HUDEP-2 (cell line): ENCODE data around the gene RPRD2.
A peak's percentile ranks its signal among the peaks of the same experiment; 100 is the strongest.
"Not testable (repeated sequence)": the region's sequence is repeated elsewhere in the genome, so short reads cannot be mapped to it uniquely, and the experiment has no call there.

ENCODE experiments used
- DNase-seq, 76 experiments: peaks; one replicate each; lab custom pipeline; 2025; ENCODE audit not compliant: unreplicated experiment in 76 of 76; lab: John Stamatoyannopoulos, UW

RPRD2 gene

DNA sequence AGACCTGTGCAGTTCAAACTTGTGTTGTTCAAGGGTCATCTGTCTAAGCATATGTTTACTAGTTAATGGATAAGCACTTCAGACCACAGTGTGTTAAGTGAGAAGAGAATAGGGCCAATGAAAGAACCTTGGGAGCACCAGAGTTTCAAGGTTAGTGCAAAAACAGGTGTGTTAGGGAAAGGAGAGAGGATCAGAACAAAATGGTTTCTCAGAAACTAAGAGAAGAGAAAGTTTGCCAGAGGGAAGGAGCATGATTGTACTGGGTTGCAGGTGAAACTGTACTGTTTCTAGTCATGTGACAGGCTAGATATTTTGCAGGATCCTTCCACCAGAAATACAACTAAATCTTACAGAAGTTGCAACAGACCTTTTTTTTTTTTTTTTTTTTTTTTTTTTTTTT, 23.3 kb downstream of the RPRD2 start:
- DNase-seq = no peak

DNA sequence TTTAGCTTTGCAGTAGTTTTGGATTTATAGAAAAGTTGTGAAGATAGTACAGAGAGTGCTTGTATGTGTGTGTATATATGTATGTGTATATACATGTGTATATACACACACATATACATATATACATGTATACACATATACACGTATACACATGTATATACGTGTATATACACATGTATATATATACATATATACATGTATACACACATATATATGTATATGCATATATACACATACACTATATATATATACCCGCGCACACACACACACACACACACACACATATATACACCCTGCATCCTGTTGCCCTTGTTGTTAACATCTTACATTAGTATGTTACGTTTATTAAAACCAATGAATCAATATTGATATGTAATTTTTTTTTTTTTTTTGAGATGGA, 24.3 kb downstream of the RPRD2 start:
- DNase-seq = no peak

DNA sequence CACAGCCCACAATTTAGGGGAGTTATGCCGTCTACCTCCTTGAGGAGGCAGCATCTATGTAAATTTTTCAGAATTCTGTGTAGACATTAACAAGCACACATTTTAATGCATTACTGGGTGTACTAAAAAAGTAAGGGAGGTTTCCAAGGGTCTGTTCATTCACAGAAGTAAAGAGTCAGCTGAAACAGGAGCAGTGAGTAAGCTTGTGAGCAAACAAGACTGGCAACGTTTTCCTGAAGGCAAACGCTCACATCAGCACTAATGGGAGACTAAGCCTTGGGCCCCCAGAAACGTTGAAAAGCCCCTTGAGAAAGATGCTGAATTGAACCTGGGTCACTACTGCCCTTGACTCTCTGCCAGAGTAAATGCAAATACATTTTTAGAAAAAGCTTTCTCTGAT, 25.7 kb downstream of the RPRD2 start:
- no peak for DNase-seq

DNA sequence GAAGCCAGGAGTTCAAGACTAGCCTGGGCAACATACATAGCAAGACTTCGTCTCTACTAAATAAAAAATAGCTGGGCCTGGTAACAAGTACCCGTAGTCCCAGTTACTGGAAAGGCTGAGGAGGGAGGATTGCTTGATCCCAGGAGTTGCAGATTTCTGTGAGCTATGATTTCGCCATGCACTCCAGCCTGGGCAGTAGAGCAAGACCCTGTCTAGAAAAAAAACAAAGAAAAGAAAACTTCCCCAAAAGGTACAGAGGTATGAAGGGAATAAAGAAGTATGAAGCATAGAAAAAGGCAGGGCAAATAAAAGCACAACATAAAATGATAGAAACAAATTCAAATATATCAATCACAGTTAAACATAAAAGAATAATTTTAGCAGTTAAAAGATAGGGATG, 28.7 kb downstream of the RPRD2 start:
- DNase-seq = no peak

DNA sequence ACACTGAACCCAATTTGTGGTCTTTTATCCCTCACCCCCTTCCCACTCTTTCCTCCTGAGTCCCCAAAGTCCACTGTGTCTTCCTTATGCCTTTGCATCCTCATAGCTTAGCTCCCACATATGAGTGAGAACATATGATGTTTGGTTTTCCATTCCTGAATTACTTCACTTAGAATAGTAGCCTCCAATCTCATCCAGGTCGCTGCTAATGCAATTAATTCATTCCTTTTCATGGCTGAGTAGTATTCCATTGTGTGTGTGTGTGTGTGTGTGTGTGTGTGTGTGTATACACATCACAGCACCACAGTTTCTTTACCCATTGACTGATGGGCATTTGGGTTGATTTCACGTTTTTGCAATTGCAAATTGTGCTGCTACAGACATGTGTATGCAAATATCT, 31.2 kb downstream of the RPRD2 start:
- not testable (repeated sequence) for DNase-seq

DNA sequence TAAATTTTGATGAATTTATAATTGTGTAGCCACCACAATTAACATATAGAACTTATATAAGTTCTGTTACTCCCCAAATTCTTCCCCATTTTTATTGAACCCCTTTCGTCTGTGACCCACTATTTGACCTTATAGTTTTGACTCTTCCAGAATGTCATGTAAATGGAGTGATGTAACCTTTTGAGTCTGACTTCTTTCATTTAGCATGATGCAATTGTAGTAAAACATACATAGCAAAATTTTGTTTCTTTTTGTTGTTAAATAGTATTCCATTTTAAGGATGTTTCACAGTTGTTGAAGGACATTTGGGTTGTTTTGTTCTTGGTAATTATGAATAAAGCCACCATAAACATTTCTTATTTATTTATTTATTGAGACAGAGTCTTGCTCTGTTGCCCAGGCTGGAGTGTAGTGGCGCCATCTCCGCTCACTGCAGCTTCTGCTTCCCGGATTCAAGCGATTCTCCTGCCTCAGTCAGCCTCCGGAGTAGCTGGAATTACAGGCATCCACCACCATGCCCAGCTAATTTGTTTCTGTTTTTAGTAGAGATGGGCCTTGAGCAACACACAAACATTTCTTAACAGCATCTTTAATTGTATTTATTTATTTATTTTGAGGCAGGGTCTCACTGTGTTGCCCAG, 33.6 kb downstream of the RPRD2 start:
- no peak for DNase-seq

DNA sequence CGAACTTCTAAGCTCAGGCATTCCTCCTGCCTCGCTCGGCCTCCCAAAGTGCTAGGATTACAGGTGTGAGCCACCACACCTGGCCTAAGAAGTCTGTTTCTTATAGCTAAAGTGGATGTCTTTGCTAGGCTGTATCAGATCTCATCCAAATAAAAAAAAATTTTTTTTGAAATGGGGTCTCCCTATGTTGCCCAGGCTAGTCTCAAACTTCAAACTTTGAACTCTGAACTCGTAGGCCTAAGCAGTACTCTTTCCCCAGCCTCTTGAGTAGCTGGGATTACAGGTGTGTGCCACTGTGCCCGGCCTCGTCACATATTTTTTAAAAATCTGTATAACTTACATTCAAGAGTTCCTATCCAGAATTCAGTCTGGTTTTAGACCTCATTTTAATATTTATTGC, 40.5 kb downstream of the RPRD2 start:
- no peak for DNase-seq

DNA sequence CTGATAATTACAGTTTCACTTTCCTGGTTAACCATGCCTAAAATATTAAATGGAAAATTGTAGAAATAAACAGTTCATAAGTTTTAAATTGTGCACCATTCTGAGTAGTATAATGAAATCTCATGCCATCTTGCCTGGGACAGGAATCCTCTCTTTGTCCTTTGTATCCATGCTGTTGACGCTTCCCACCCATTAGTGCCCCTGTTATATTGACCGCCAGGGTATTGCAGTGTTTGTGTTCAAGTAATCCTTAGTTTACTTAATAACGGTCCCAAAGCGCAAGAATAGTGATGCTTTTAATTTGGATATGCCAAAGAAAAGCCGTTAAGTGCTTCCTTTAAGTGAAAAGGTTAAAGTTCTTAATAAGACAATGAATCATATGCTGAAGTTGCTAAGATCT, 41.7 kb downstream of the RPRD2 start:
- no peak for DNase-seq

DNA sequence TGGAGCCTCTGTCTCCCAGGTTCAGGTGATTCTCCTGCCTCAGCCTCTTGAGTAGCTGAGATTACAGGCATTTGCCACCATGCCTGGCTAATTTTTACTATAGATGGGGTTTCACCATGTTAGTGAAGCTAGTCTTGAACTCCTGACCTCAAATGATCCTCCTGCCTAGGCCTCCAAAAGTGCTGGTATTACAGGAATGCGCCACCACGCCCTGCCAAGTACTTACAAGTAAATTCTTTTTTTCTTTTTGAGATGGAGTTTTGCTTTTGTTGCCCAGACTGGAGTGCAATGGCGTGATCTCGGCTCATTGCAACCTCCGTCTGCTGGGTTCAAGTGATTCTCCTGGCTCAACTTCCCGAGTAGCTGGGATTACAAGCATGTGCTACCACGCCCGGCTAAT, 42.5 kb downstream of the RPRD2 start:
- DNase-seq = no peak

DNA sequence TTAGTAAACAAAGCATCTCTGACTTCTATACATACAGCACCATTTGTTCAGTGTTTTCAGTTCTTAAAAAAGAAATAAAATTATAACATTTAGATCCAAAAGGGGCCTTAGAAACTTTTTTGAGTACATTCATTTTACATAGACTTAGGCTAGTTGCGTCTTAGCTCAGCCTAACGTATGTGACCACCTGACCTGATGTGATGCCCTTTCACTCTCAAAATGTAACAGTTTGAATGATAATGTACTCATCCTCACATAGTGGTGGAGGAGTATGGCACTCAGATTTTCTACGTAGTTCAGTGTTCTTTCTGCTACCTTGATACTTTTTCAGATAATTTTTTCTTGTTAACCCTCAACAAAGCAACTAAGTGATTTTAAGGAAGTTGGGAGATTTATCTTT, 43.4 kb downstream of the RPRD2 start:
- DNase-seq = no peak

DNA sequence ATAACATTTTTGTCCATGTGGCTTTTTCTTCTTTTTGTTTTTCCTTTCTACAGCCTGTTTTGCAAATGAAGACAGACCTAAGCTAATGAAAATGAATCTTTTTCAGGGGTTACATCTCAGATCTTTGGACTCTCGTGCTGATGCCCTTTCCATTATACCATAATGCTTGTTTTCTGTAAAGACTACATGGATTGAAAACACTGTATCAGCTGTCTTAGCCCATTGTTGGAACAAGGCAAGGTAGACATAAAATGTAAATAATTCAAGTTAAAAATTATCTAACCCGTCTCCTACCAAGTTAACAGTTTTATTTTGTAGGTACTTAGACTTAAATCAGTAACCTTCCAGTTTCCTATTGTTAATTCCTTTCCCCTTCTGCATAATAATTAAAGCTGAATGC, 44.9 kb downstream of the RPRD2 start:
- no peak for DNase-seq

DNA sequence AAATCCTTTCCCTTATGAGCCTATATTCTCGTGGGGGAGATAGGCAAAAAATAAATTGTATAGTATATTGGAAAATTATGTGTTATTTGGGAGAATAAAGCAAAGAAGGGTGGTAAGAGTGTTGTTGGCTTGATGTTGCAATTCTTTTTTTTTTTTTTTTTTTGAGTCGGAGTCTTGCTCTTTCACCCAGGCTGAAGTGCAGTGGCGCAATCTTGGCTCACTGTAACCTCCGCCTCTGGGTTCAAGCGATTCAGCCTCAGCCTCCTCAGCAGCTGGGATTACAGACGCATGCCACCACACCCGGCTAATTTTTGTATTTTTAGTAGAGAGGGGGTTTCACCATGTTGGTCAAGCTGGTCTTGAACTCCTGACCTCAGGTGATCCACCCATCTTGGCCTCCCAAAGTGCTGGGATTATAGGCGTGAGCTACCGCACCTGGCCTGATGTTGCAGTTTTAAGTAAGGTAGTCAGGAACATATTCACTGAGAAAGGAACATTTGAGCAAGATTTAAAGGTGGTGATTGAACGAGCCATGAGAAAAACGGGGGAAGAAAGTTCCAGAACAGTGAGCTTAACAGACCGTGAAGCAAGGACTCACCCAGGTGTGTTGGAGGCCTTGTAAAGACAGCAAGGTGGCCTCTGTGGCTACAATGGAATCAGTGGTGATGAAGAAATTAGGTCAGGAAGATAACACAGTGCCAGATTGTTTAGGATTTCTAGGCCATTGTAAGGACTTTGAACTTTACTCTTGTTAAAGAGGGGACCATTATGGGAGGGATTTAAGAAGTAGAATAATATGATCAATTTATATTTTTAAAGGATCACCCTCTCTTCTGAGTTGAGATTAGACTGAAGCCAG, 45.8 kb downstream of the RPRD2 start:
- no peak for DNase-seq

DNA sequence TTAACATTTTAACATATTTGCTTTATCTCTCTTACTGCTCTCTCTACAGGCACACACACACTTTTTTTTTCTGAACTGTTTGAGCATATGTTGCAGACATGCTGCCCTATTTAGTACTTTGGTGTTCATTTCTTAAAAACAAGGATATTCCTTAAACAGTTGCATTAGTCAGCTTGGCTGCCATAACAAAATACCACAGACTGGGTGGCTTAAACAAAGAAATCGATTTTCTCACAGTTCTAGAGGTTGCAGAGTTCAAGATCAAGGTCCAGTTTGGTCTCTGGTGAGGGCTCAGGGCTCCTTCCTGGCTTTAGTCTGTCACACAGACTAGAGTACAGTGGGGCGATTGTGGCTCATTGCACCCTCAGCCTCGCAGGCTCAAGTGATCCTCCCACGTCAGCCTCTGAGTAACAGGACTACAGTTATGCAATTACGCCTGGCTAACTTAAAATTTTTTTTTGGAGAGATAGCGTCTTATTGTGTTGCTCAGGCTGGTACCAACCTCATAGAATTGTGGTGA, 46.7 kb downstream of the RPRD2 start:
- no peak for DNase-seq

DNA sequence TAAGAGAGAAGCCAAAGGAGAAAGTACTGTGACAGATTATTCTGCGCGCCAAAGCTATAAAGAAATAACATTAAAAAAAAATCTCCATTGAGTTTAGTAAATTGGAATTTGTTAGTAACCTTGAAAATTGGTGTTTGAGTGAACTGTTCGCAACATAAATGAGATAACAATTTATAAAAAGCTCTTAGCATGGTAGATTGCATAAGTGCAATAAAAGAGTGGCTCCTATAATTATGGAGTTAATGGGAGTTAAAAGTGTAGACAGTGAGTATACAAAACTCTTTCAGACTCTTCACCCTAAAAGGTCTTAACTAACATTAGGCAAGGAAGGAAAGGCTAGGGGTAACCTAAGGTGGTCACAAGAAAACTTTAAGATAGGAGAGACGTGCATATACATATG, 50.6 kb downstream of the RPRD2 start:
- no peak for DNase-seq

DNA sequence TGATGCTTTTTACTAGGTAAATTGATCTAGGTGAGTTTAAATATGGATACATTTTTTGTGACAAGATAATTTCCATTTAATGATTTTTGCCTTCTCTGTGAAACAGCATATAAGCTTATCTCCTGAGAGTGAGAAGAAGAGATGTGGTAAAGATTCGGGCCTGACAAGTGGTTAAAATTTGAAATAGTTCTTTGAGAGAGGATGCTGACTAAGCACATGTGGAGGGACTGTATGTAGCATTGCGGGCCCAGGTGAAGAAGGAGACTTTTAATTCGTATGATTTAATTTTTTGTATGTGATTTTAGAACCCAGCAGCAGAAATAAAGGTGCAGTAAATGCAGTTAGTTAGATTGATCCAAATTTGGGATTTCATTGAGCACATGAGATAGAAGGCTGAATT, 51.9 kb downstream of the RPRD2 start:
- no peak for DNase-seq

DNA sequence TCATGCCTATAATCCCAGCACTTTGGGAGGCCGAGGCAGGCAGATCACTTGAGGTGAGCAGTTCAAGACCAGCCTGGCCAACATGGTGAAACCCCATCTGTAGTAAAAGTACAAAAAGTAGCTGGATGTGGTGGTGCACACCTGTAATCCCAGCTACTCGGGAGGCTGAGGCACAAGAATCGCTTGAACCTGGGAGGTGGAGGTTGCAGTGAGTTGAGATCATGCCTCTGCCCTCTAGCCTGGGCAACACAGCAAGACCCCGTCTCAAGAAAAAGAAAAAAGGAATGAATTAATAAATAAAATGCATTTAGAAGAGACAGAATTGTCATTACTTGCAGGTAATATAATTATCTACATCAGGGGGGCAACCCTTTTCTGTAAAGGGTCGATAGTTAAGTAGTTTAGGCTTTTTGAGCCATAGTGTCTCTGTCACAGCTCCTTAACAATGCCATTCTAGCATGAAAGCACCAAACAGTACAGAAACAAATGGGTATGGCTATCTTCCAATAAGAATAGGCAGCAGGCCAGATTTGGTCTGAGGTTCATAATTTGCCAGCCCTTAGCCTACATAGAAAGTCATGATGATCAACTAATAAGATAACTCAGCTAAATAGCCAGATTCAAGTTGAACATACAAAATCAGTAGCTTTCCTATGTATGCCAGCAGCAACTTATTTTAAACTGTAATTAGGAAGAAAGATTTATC, 56.8 kb downstream of the RPRD2 start:
- peak in 13 of 76 experiments; percentile 0 to 40 (median 7) for DNase-seq

DNA sequence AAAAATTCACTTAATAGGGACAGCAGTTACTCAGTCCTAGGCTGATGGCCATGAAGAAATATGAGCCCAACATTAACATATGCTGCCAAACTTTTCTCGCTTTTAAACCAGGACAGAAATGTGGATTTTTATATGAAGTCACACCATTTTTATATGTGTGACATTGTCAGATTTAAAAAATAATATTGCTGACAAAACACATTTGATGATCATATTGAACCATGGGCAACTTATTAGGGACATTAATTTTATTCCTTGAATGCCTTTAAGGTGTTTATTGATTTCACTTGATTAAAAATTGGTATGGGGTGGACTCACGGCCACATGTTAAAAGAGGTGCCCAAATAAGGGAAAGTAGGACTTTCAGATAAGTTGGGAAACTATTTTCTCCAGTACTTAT, 58.6 kb downstream of the RPRD2 start:
- DNase-seq = no peak

DNA sequence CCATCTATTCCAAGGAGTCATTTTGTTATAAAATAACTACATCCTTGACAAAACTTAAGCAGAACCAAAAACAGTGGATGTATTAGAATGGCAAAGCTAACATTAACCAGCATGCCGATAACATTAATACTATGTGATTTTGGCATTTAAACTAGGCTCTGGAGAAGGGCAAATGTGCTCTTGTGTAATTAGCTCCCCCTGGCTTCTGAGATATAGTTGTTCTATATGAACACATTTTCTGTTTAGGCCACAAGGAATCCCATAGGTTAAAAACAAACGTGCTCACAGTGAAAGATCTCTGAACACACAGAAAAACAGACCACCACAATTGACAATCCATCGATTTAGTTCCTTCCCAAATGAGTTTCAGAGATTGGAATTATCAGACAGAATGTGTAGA, 65.9 kb downstream of the RPRD2 start:
- DNase-seq = peak in 18 of 76 experiments; percentile 3 to 46 (median 20)

DNA sequence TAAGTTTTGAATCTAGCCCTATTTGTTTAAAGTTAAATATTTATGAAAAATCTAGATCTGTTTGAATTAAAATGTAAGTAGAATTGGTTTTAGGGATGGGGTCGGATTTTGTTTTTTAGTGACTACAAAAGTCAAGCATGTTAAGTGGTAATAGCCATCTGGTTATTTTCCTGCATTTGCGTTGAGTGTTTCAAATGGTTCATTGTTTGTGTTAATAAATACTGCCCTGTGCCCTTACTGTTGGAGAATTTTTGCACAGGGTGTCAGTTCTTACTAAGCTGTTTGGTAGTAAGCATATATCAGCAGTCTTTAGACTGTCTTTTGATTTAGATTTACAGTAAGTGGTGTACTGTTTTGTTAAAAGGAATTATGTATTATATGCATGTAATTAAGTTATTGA, 77.2 kb downstream of the RPRD2 start:
- no peak for DNase-seq

DNA sequence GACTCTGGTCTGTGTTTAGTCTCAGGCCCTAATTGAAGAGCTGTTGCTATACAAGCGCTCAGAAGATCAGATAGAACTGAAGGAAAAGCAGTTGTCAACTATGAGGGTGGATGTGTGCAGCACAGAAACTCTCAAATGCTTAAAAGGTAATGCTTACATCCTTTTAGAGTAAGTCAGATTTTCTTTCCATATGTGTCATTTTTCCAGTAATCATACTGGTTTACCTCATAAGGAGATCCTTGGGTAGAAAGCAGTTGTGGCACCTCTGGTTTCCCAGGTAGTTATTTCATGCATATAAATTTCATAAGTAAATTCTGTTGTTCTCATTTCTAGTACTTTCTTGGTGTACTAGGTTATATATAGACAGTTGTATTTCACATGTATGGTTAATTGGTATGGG, 80.3 kb downstream of the RPRD2 start:
- no peak for DNase-seq

DNA sequence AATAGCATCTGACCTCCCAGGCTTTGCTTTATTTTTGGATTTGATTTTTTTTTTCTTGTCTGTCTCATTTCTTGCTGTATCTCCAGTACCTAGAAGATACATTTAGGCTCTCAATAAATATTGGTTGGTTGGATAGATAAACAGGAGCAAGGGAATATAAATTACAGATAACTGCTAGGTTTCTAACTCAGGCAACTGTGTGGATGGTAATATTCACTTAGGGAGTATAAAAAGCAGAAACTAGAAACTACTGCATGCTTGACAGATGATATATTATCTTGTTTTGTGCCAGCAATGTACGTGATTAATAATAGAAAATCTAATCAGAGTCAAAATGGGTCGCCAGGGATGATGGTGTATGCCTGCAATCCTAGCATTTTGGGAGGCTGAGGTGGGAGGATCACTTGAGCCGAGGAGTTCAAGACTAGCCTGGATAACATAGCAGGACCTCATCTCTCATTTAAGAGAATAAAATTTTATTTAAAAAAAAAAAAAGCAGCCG, 92.2 kb downstream of the RPRD2 start:
- DNase-seq = no peak
